A673 (cell line): Measurements from ENCODE around the gene FGGY. TPM values are rescaled to one million over a fixed set of nuclear protein-coding genes. Genes with fewer than 3 reads are reported as not detected.

ENCODE experiments used
- BruUV-seq: library from RNA; stranded (reverse); fragments of 400-500 nt; replicated peaks from 2 replicates; lab custom pipeline; 2021; lab: Mats Ljungman, UMichigan
- CTCF ChIA-PET: fragments of 300-600 bp; sonication (Branson Sonifier 250); formaldehyde crosslinking; loops from one replicate; lab custom pipeline; 2022; ENCODE audit warnings: antibody characterized with exemption; lab: Charles Lee
- POLR2A ChIA-PET: fragments of 300-600 bp; sonication (Branson Sonifier 250); formaldehyde crosslinking; loops from one replicate; lab custom pipeline; 2022; ENCODE audit warnings: antibody characterized with exemption; ENCODE audit not compliant: low non-redundant PET; lab: Charles Lee
- DNase-seq: peaks from one replicate; pipeline ENCODE4 v3.0.0-alpha.2; 2015; ENCODE audit warnings: low spot score
- H3K27ac ChIP-seq: fragments of 200-600 bp; sonication (generic); 2 replicates; pipeline ENCODE4 v1.5.1; 2016; ENCODE audit warnings: mixed run types, low read depth, mild to moderate bottlenecking, mixed read lengths, antibody characterized with exemption, low read length; ENCODE audit not compliant: poor library complexity, severe bottlenecking
- H3K27me3 ChIP-seq: fragments of 200-600 bp; sonication (generic); replicated peaks from 2 replicates; pipeline ENCODE4 v1.6.1; 2017; ENCODE audit warnings: mixed run types, low read depth, mild to moderate bottlenecking, mixed read lengths, antibody characterized with exemption, low read length; ENCODE audit not compliant: insufficient read depth, poor library complexity
- H3K36me3 ChIP-seq: fragments of 200-600 bp; sonication (generic); 2 replicates; pipeline ENCODE4 v1.6.1; 2016; ENCODE audit warnings: mixed run types, mild to moderate bottlenecking, mixed read lengths, antibody characterized with exemption, low read length; ENCODE audit not compliant: insufficient read depth, poor library complexity, severe bottlenecking
- H3K4me1 ChIP-seq: fragments of 200-600 bp; sonication (generic); 2 replicates; pipeline ENCODE4 v1.6.1; 2017; ENCODE audit warnings: mixed run types, mild to moderate bottlenecking, mixed read lengths, antibody characterized with exemption, low read length; ENCODE audit not compliant: insufficient read depth, poor library complexity, severe bottlenecking
- H3K4me3 ChIP-seq: fragments of 200-600 bp; sonication (generic); 2 replicates; pipeline ENCODE4 v1.5.1; 2016; ENCODE audit warnings: low read depth, mixed run types, mild to moderate bottlenecking, mixed read lengths, low read length; ENCODE audit not compliant: poor library complexity, severe bottlenecking
- H3K9me3 ChIP-seq: fragments of 200-600 bp; sonication (generic); 2 replicates; pipeline ENCODE4 v1.6.1; 2016; ENCODE audit warnings: mixed run types, low read depth, mild to moderate bottlenecking, mixed read lengths, antibody characterized with exemption, low read length; ENCODE audit not compliant: poor library complexity, severe bottlenecking
- EZH2 ChIP-seq: fragments of 200-600 bp; sonication (generic); IDR thresholded peaks from 2 replicates; pipeline ENCODE4 v1.6.1; 2017; ENCODE audit warnings: borderline replicate concordance, low read depth, mild to moderate bottlenecking, mixed read lengths, antibody characterized with exemption, low read length; ENCODE audit not compliant: poor library complexity, severe bottlenecking
- intact Hi-C: fragments of 100-400 bp; cut with micrococcal nuclease; formaldehyde crosslinking; loops from one replicate; pipeline ENCODE4 v1.10.0; 2022; ENCODE audit not compliant: unreplicated experiment
- total RNA-seq: library from RNA; stranded (reverse); gene quantifications from 2 replicates; pipeline ENCODE4 v1.2.3, GENCODE V29; 2021
- TF ChIP-seq, protein P1 (sequence below): fragments of 300-800, 200-600 bp; sonication (generic); conservative IDR thresholded peaks from 2 replicates; pipeline ENCODE4 v1.5.1; 2017; ENCODE audit warnings: low read depth, mild to moderate bottlenecking, antibody characterized with exemption, low read length, moderate library complexity, mixed read lengths

Gene FGGY
- total RNA-seq, 1 experiment from 2014 or later, result 2.6 TPM

GRCh38 chr1:59673573-59674450, 376.9 kb downstream of the FGGY start:
- Histone ChIP-seq H3K27ac (no peak overlapping the region), H3K36me3 (no peaks in the 10 kb centered on the region), H3K27me3 (no peaks in the 10 kb centered on the region), H3K9me3 (no peaks in the 10 kb centered on the region), H3K4me3 (no peak overlapping the region), H3K4me1 (peaks cover 11% of the 10 kb centered on the region)
- BruUV-seq, result no TSS peak
- intact Hi-C loops, result no loop called here
- POLR2A ChIA-PET, result no interaction called here
- no peak for DNase-seq
- TF ChIP-seq, protein P1, sequence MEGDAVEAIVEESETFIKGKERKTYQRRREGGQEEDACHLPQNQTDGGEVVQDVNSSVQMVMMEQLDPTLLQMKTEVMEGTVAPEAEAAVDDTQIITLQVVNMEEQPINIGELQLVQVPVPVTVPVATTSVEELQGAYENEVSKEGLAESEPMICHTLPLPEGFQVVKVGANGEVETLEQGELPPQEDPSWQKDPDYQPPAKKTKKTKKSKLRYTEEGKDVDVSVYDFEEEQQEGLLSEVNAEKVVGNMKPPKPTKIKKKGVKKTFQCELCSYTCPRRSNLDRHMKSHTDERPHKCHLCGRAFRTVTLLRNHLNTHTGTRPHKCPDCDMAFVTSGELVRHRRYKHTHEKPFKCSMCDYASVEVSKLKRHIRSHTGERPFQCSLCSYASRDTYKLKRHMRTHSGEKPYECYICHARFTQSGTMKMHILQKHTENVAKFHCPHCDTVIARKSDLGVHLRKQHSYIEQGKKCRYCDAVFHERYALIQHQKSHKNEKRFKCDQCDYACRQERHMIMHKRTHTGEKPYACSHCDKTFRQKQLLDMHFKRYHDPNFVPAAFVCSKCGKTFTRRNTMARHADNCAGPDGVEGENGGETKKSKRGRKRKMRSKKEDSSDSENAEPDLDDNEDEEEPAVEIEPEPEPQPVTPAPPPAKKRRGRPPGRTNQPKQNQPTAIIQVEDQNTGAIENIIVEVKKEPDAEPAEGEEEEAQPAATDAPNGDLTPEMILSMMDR, result no peak
- no peak for TF ChIP-seq EZH2
- CTCF ChIA-PET, result no interaction called here

DNA sequence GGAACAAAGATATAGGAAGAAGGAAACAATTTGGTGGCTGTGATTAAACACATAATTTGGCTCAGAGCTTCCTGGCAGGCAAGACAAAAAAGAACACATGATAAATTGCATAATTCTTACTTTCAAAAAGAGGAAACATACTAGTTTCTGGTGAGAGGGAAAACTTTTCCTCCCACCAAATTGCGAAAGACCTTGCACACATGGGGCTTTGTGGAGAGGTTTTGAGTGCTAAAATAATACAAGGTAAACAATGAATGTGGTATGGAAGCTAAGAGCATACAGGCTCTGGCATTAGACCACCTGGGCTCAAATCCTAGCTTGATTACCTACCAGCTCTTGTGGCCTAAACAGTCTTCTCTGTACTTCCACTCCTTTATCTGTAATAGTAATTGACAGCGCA, 377.7 kb downstream of the FGGY start:
- H3K9me3 ChIP-seq, result no peaks in the 10 kb centered on the region
- no TSS peak for BruUV-seq
- no peaks in the 10 kb centered on the region for H3K36me3 ChIP-seq
- no peak overlapping the region for H3K27ac ChIP-seq
- ChIA-PET POLR2A (no interaction called here), CTCF (no interaction called here)
- peaks cover 14% of the 10 kb centered on the region for H3K4me1 ChIP-seq
- H3K27me3 ChIP-seq, result no peaks in the 10 kb centered on the region
- TF ChIP-seq, protein P1, result no peak
- TF ChIP-seq EZH2, result no peak
- intact Hi-C loops, result no loop called here
- peak; percentile 14 for DNase-seq
- H3K4me3 ChIP-seq, result no peak overlapping the region

- no peak for DNase-seq
- intact Hi-C loops, result no loop called here
- H3K9me3 ChIP-seq, result no peaks in the 10 kb centered on the region
- ChIA-PET CTCF (no interaction called here), POLR2A (no interaction called here)
- no peaks in the 10 kb centered on the region for H3K36me3 ChIP-seq
- H3K4me1 ChIP-seq, result peaks cover 14% of the 10 kb centered on the region
- no peak overlapping the region for H3K4me3 ChIP-seq
- BruUV-seq, result no TSS peak
- H3K27ac ChIP-seq, result no peak overlapping the region
- no peaks in the 10 kb centered on the region for H3K27me3 ChIP-seq
- TF ChIP-seq, protein P1, result no peak
- no peak for TF ChIP-seq EZH2
Observed at GRCh38 chr1:59675936-59676335, 379.0 kb downstream of the FGGY start.
